Neuronal stem cell (in vitro differentiated cells): Measurements from ENCODE around the gene DEPDC5.

Experiments used
- DNase-seq: peaks from one replicate; pipeline ENCODE4 v3.0.0-alpha.2; 2013; ENCODE audit warnings: low spot score
- H2AFZ ChIP-seq: one replicate; pipeline ENCODE4 v1.6.1; 2013; ENCODE audit warnings: mild to moderate bottlenecking, low read length, inconsistent platforms
- H2AK5ac ChIP-seq: 2 replicates; pipeline ENCODE4 v1.6.1; 2013; ENCODE audit warnings: low read depth, mild to moderate bottlenecking, inconsistent platforms, low read length, moderate library complexity, mixed read lengths
- H2BK120ac ChIP-seq: 2 replicates; pipeline ENCODE4 v1.6.1; 2013; ENCODE audit warnings: low read depth, mild to moderate bottlenecking, inconsistent platforms, low read length, moderate library complexity, mixed read lengths
- H2BK12ac ChIP-seq: one replicate; pipeline ENCODE4 v1.6.1; 2013; ENCODE audit warnings: low read length, inconsistent platforms
- H2BK15ac ChIP-seq: 2 replicates; pipeline ENCODE4 v1.6.1; 2013; ENCODE audit warnings: mild to moderate bottlenecking, low read length, inconsistent platforms, mixed read lengths
- H2BK5ac ChIP-seq: one replicate; pipeline ENCODE4 v1.6.1; 2013; ENCODE audit warnings: inconsistent platforms, mild to moderate bottlenecking, low read length, moderate library complexity
- H3K14ac ChIP-seq: one replicate; pipeline ENCODE4 v1.6.1; 2013; ENCODE audit warnings: low read length, inconsistent platforms
- H3K18ac ChIP-seq: 2 replicates; pipeline ENCODE4 v1.6.1; 2013; ENCODE audit warnings: low read length, inconsistent platforms
- H3K23ac ChIP-seq: 2 replicates; pipeline ENCODE4 v1.6.1; 2013; ENCODE audit warnings: low read depth, mild to moderate bottlenecking, mixed read lengths, low read length, inconsistent platforms; ENCODE audit not compliant: poor library complexity
- H3K27ac ChIP-seq: replicated peaks from 3 replicates; pipeline ENCODE4 v1.5.1; 2013; ENCODE audit warnings: low read length, inconsistent platforms
- H3K27me3 ChIP-seq, 3 experiments: 2 replicates each; pipeline ENCODE4 v1.6.1; 2013; ENCODE audit warnings: low read length in 3 of 3, mild to moderate bottlenecking in 2 of 3, inconsistent platforms in 1 of 3, low read depth in 1 of 3, mixed read lengths in 1 of 3, moderate library complexity in 1 of 3; ENCODE audit not compliant: control insufficient read depth in 3 of 3, insufficient read depth in 3 of 3
- H3K36me3 ChIP-seq, 2 donors: replicated peaks in 1 of 2; 2 replicates each; pipeline ENCODE4 v1.6.1; 2013; ENCODE audit warnings: low read length in 2 of 2; ENCODE audit not compliant: control insufficient read depth in 2 of 2, insufficient read depth in 2 of 2
- H3K4ac ChIP-seq: 2 replicates; pipeline ENCODE4 v1.6.1; 2013; ENCODE audit warnings: inconsistent platforms, mild to moderate bottlenecking, low read length, moderate library complexity
- H3K4me1 ChIP-seq, 2 donors: 1 replicate in 1 of 2; 2 replicates in 1 of 2; pipeline ENCODE4 v1.6.1; 2013; ENCODE audit warnings: low read length in 2 of 2, low read depth in 1 of 2; ENCODE audit not compliant: control insufficient read depth in 2 of 2, insufficient read depth in 1 of 2
- H3K4me2 ChIP-seq: one replicate; pipeline ENCODE4 v1.6.1; 2013; ENCODE audit warnings: mild to moderate bottlenecking, low read length, inconsistent platforms; ENCODE audit not compliant: insufficient read depth, poor library complexity, severe bottlenecking
- H3K4me3 ChIP-seq, 2 donors: 2 replicates each; pipeline ENCODE4 v1.5.1; 2013; ENCODE audit warnings: low read length in 2 of 2, mild to moderate bottlenecking in 2 of 2, inconsistent platforms in 1 of 2, moderate library complexity in 1 of 2
- H3K79me1 ChIP-seq: one replicate; pipeline ENCODE4 v1.6.1; 2013; ENCODE audit warnings: low read depth, mild to moderate bottlenecking, inconsistent platforms, low read length, moderate library complexity
- H3K9ac ChIP-seq: one replicate; pipeline ENCODE4 v1.6.1; 2013; ENCODE audit warnings: mild to moderate bottlenecking, low read depth, low read length, inconsistent platforms; ENCODE audit not compliant: poor library complexity
- H3K9me3 ChIP-seq, 2 donors: replicated peaks in 1 of 2; 2 replicates each; pipeline versions ENCODE3 to v1.6.1; 2013; ENCODE audit warnings: low read length in 2 of 2, mild to moderate bottlenecking in 2 of 2, inconsistent platforms in 1 of 2, low read depth in 1 of 2, mixed read lengths in 1 of 2, moderate library complexity in 1 of 2; ENCODE audit not compliant: control insufficient read depth in 2 of 2, insufficient read depth in 1 of 2
- H4K8ac ChIP-seq: one replicate; pipeline ENCODE4 v1.6.1; 2013; ENCODE audit warnings: low read depth, mild to moderate bottlenecking, inconsistent platforms, low read length, moderate library complexity
- H4K91ac ChIP-seq: one replicate; pipeline ENCODE4 v1.6.1; 2013; ENCODE audit warnings: low read length, low read depth, mild to moderate bottlenecking, inconsistent platforms; ENCODE audit not compliant: poor library complexity
- WGBS, 2 donors: extraction: QIAGEN DNeasy Blood & Tissue Kit; methylation state at CpG; one replicate each; pipeline ENCODE4 v1.1.7; 2013; ENCODE audit warnings: missing lambda C conversion rate in 2 of 2, mixed read lengths in 1 of 2; ENCODE audit not compliant: insufficient read length in 2 of 2, insufficient replicate concordance in 1 of 2; ENCODE audit errors: extremely low coverage in 2 of 2; 5-methylcytosine and 5-hydroxymethylcytosine counted together

DEPDC5 gene

GRCh38 chr22:31730344-31730711 is 23.5 kb upstream of the DEPDC5 start:
- no peak for DNase-seq
- H4K8ac ChIP-seq: no peak overlapping the region
- no peak overlapping the region for H3K9ac ChIP-seq
- H3K4me2 ChIP-seq: no peak overlapping the region
- H2BK5ac ChIP-seq: no peak overlapping the region
- H3K36me3 ChIP-seq: peaks cover 16 to 55% of the 10 kb centered on the region in 2 donors
- H3K18ac ChIP-seq: no peak overlapping the region
- H2BK15ac ChIP-seq: no peak overlapping the region
- H3K79me1 ChIP-seq: peaks cover 8% of the 10 kb centered on the region
- no peak overlapping the region for H3K4me3 ChIP-seq
- H3K4ac ChIP-seq: no peak overlapping the region
- H2AFZ ChIP-seq: no peak overlapping the region
- no peak overlapping the region for H3K23ac ChIP-seq
- no peak overlapping the region for H3K14ac ChIP-seq
- no peaks in the 10 kb centered on the region for H3K27me3 ChIP-seq
- WGBS, 2 donors: no CpG with 5 or more reads among the region's 8 CpGs
- H3K27ac ChIP-seq: no peak overlapping the region
- H3K4me1 ChIP-seq: peaks cover 0 to 1% of the 10 kb centered on the region in 2 donors
- H2BK12ac ChIP-seq: no peak overlapping the region
- H2BK120ac ChIP-seq: no peak overlapping the region
- H4K91ac ChIP-seq: no peak overlapping the region
- H3K9me3 ChIP-seq: no peaks in the 10 kb centered on the region
- H2AK5ac ChIP-seq: no peak overlapping the region

DNA sequence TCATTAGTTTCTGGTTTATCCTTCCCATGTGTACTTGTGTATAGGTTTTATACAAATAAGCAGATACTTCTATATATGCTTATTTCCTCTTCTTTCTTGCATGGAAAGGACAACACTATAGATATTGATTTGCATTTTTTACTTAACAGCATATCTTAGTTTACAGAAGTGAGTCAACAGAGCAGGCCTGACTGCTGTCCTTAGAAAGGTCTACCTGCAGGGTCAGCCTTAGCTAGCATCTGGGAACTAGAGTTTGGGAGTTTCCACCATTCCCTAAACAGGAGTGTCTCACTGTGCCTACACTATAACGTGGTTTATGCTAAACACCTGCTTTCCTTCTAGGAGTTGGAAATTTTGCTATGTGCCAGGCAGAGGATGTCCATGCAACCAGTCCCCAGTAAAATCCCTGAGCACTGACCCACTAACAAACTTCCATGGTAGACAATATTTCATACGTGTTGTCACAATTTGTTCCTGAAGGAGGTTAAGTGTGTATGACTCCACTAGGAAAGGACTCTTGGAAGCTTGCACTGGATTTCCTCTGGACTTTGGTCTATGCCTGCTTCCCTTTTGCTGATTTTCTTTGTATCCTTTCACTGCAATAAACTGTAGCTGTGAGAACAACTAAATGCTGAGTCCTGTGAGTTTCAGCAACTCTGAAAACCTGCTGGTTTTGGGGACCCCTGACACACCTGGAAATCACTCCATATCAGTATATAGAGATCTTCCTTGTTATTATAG is 21.6 kb upstream of the DEPDC5 start:
- Histone ChIP-seq H2BK12ac (no peak overlapping the region), H3K79me1 (peaks cover 9% of the 10 kb centered on the region), H4K8ac (no peak overlapping the region), H3K9me3 (no peaks in the 10 kb centered on the region), H2BK15ac (no peak overlapping the region), H3K18ac (no peak overlapping the region), H3K4me2 (no peak overlapping the region), H2AK5ac (no peak overlapping the region), H4K91ac (no peak overlapping the region), H3K9ac (no peak overlapping the region), H3K23ac (no peak overlapping the region), H3K4ac (no peak overlapping the region), H2BK5ac (no peak overlapping the region), H2AFZ (no peak overlapping the region), H2BK120ac (no peak overlapping the region), H3K27ac (no peak overlapping the region), H3K27me3 (no peaks in the 10 kb centered on the region), H3K4me3 (no peak overlapping the region), H3K14ac (no peak overlapping the region), H3K4me1 (peaks cover 0 to 1% of the 10 kb centered on the region in 2 donors), H3K36me3 (peaks cover 12 to 49% of the 10 kb centered on the region in 2 donors)
- no peak for DNase-seq
- no CpG with 5 or more reads among the region's 2 CpGs for WGBS, 2 donors

DNA sequence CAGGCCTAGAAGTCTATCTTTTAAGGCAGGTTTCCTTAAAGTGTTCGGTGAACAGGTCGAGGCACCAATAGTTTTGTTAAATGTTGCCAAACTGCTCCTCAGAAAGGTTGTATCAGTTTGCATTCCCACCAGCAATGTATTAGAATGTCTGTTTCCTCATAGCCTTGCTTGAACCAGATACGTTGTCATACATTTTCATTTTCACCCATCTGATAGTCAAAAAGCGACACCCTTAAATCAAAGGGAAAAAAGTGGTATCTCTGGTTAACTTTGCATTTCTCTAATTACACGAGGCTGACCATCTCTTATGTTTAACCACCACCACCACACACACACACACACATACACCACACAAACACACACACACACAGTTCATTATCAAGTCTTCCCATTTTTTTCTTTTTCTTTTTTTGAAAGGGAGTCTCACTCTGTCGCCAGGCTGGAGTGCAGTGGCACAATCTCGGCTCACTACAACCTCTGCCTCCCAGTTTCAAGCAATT is 20.2 kb upstream of the DEPDC5 start:
- Histone ChIP-seq H3K4me2 (no peak overlapping the region), H3K9ac (no peak overlapping the region), H3K36me3 (peaks cover 13 to 55% of the 10 kb centered on the region in 2 donors), H4K8ac (no peak overlapping the region), H2AK5ac (no peak overlapping the region), H2BK12ac (no peak overlapping the region), H4K91ac (no peak overlapping the region), H3K4me3 (no peak overlapping the region), H2BK120ac (no peak overlapping the region), H2BK5ac (no peak overlapping the region), H2BK15ac (no peak overlapping the region), H3K4ac (no peak overlapping the region), H3K18ac (no peak overlapping the region), H3K79me1 (peaks cover 9% of the 10 kb centered on the region), H3K14ac (no peak overlapping the region), H3K9me3 (no peaks in the 10 kb centered on the region), H3K23ac (no peak overlapping the region), H3K27ac (no peak overlapping the region), H2AFZ (no peak overlapping the region), H3K4me1 (peaks cover 0 to 1% of the 10 kb centered on the region in 2 donors), H3K27me3 (no peaks in the 10 kb centered on the region)
- DNase-seq: no peak
- WGBS, 2 donors: 100% methylated on average over 1 of the region's 7 CpGs; no CpG with 5 or more reads in 1 of the 2 donors

DNA sequence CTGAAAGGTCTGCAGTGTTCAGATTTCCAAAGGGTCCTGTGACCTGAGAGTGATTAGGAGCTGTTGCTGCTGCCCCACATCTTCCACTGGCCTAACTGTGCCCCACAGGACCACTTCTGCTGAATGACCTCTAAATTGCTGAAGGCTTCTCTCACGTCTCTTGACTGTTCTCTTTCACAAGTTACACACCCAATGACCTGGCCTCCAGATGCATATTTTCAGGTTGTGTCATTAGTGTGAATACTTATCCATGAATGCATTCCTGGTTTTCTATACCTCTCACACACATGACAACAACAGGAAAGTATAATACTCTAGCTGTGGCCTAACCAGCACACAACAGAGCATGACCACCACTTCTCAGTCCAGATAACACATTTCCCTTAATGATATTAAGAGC is 19.3 kb upstream of the DEPDC5 start:
- Histone ChIP-seq H3K27ac (no peak overlapping the region), H3K9ac (no peak overlapping the region), H3K23ac (no peak overlapping the region), H3K18ac (no peak overlapping the region), H2AFZ (no peak overlapping the region), H2BK12ac (no peak overlapping the region), H3K79me1 (peaks cover 9% of the 10 kb centered on the region), H3K4me3 (no peak overlapping the region), H3K36me3 (peaks cover 12 to 60% of the 10 kb centered on the region in 2 donors), H2AK5ac (no peak overlapping the region), H2BK5ac (no peak overlapping the region), H4K91ac (no peak overlapping the region), H2BK15ac (no peak overlapping the region), H3K4ac (no peak overlapping the region), H2BK120ac (no peak overlapping the region), H3K4me1 (peaks cover 0 to 1% of the 10 kb centered on the region in 2 donors), H3K27me3 (no peaks in the 10 kb centered on the region), H3K14ac (no peak overlapping the region), H3K9me3 (no peaks in the 10 kb centered on the region), H4K8ac (no peak overlapping the region), H3K4me2 (no peak overlapping the region)
- no CpG with 5 or more reads among the region's 1 CpG for WGBS, 2 donors
- DNase-seq: no peak
